PC-3 (cell line): Measurements from ENCODE around the gene MYO10. TPM values are rescaled to one million over a fixed set of nuclear protein-coding genes. Genes with fewer than 3 reads are reported as not detected.

Source experiments
- ATAC-seq: fragments of 200-7000 bp; cut with Tn5 transposase; 2 replicates; pipeline ENCODE4 v1.9.1; 2020; ENCODE audit warnings: mild to moderate bottlenecking, moderate library complexity
- BruUV-seq: library from RNA; stranded (reverse); fragments of 400-500 nt; replicated peaks from 2 replicates; lab custom pipeline; 2021; lab: Mats Ljungman, UMichigan
- CTCF ChIA-PET: fragments of 300-600 bp; sonication (Branson Sonifier 250); formaldehyde crosslinking; loops from one replicate; lab custom pipeline; 2022; ENCODE audit warnings: antibody characterized with exemption; lab: Charles Lee
- POLR2A ChIA-PET: fragments of 300-600 bp; sonication (Branson Sonifier 250); formaldehyde crosslinking; loops from one replicate; lab custom pipeline; 2022; ENCODE audit warnings: antibody characterized with exemption; ENCODE audit not compliant: unreplicated experiment; lab: Charles Lee
- DNase-seq: peaks from one replicate; pipeline ENCODE4 v3.0.0-alpha.2; 2015
- H2AFZ ChIP-seq: fragments of 300-600 bp; sonication (generic); 2 replicates; pipeline ENCODE4 v1.6.0; 2016; ENCODE audit warnings: antibody characterized with exemption, low read length
- H3F3A ChIP-seq: fragments of 300-600 bp; sonication (generic); one replicate; pipeline ENCODE4 v1.6.0; 2017; ENCODE audit warnings: antibody characterized with exemption, low read length, control low read depth, mild to moderate bottlenecking; ENCODE audit not compliant: unreplicated experiment
- H3K27ac ChIP-seq: fragments of 300-600 bp; sonication (generic); 2 replicates; pipeline ENCODE4 v1.5.1; 2016; ENCODE audit warnings: mild to moderate bottlenecking, low read length
- H3K27me3 ChIP-seq: fragments of 300-600 bp; sonication (generic); 2 replicates; pipeline ENCODE4 v1.6.1; 2016; ENCODE audit warnings: low read length, mixed read lengths
- H3K36me3 ChIP-seq: fragments of 300-600 bp; sonication (generic); 2 replicates; pipeline ENCODE4 v1.6.1; 2016; ENCODE audit warnings: low read depth, mixed run types, low read length, mixed read lengths
- H3K4me1 ChIP-seq: fragments of 300-600 bp; sonication (generic); 2 replicates; pipeline ENCODE4 v1.5.1; 2016; ENCODE audit warnings: low read length; ENCODE audit not compliant: insufficient read depth
- H3K4me2 ChIP-seq: fragments of 300-600 bp; sonication (generic); 2 replicates; pipeline ENCODE4 v1.6.0; 2016; ENCODE audit warnings: low read length
- H3K4me3 ChIP-seq: fragments of 300-600 bp; sonication (generic); 2 replicates; pipeline ENCODE4 v1.5.1; 2016; ENCODE audit warnings: mild to moderate bottlenecking, low read length, mixed read lengths
- H3K79me2 ChIP-seq: fragments of 300-600 bp; sonication (generic); 2 replicates; pipeline ENCODE4 v1.6.1; 2017; ENCODE audit warnings: low read length, mixed read lengths
- H3K9ac ChIP-seq: fragments of 300-600 bp; sonication (generic); 2 replicates; pipeline ENCODE4 v1.6.0; 2016; ENCODE audit warnings: mild to moderate bottlenecking, low read length
- H3K9me2 ChIP-seq: fragments of 300-600 bp; sonication (generic); replicated peaks from 2 replicates; pipeline ENCODE4 v1.6.1; 2016; ENCODE audit warnings: mixed run types, low read length, mixed read lengths
- H3K9me3 ChIP-seq: fragments of 300-600 bp; sonication (generic); 2 replicates; pipeline ENCODE4 v1.6.1; 2016; ENCODE audit warnings: low read length, mixed read lengths
- H4K20me1 ChIP-seq: fragments of 300-600 bp; sonication (generic); 2 replicates; pipeline ENCODE4 v1.6.1; 2016; ENCODE audit warnings: low read length, mixed read lengths
- EZH2 ChIP-seq: fragments of 300-600 bp; sonication (generic); IDR thresholded peaks from one replicate; pipeline ENCODE4 v1.6.1; 2017; ENCODE audit warnings: antibody characterized with exemption, mild to moderate bottlenecking, low read length; ENCODE audit not compliant: unreplicated experiment
- EZH2phosphoT487 ChIP-seq: fragments of 300-600 bp; sonication (generic); IDR thresholded peaks from 2 replicates; pipeline ENCODE4 v1.6.1; 2018; ENCODE audit warnings: mild to moderate bottlenecking, antibody characterized with exemption, low read length, borderline replicate concordance
- intact Hi-C: fragments of 100-400 bp; cut with micrococcal nuclease; formaldehyde crosslinking; loops from 2 replicates; pipeline ENCODE4 v1.9.0; 2023
- total RNA-seq: library from RNA; depleted of rRNA; stranded (reverse); fragments of >200 nt; gene quantifications from 2 replicates; pipeline ENCODE4 v1.2.3, GENCODE V29; 2014
- TF ChIP-seq, protein P1 (sequence below): fragments of 300-600 bp; sonication (generic); conservative IDR thresholded peaks from 2 replicates; pipeline ENCODE4 v1.5.1; 2017; ENCODE audit warnings: antibody characterized with exemption, low read depth, mild to moderate bottlenecking, low read length

MYO10 gene
- total RNA-seq, 1 experiment from 2014 or later: 52.3 TPM

DNA sequence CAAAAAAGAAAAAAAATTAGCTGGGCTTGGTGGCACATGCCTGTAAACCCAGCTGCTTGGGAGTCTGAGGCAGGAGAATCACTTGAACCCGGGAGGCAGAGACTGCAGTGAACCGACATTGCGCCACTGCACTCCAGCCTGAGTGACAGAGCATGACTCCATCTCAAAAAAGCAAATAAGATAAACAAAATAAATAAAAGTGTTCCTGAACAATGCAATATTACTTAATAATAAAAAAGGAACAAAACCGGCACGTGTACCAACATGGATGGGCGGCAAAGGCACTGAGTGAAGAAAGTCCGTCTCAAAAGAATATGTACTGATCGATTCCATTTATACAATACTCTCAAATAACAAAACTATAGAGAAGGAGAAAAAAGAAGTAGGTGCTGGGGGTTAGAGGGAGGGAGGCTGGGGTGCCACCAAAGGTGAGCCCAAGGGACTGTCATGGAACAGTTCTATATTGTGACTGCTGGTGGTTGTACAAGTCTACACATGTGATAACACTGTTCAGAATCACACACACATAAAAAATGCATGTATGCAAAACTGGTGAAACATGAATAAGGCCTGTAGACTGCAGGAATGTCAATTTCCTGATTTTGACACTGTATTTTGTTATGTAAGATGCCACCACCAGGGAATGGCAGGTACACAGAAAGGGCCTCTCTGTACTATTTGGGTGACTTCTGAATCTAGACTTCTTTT, 15.8 kb downstream of the MYO10 start:
- no TSS peak for BruUV-seq
- Histone ChIP-seq H3K4me1 (peaks cover 33% of the 10 kb centered on the region), H3K79me2 (peaks cover 97% of the 10 kb centered on the region), H3K36me3 (peaks cover 3% of the 10 kb centered on the region; the same call in 1 of the 2 replicates), H3K9me3 (no peaks in the 10 kb centered on the region), H3K27ac (no peak overlapping the region), H3K27me3 (no peaks in the 10 kb centered on the region), H3K4me2 (no peak overlapping the region), H3F3A (peaks cover 5% of the 10 kb centered on the region), H3K9me2 (no peaks in the 10 kb centered on the region), H2AFZ (no peak overlapping the region), H3K4me3 (no peak overlapping the region), H4K20me1 (peaks cover 43% of the 10 kb centered on the region), H3K9ac (no peak overlapping the region)
- TF ChIP-seq, protein P1, sequence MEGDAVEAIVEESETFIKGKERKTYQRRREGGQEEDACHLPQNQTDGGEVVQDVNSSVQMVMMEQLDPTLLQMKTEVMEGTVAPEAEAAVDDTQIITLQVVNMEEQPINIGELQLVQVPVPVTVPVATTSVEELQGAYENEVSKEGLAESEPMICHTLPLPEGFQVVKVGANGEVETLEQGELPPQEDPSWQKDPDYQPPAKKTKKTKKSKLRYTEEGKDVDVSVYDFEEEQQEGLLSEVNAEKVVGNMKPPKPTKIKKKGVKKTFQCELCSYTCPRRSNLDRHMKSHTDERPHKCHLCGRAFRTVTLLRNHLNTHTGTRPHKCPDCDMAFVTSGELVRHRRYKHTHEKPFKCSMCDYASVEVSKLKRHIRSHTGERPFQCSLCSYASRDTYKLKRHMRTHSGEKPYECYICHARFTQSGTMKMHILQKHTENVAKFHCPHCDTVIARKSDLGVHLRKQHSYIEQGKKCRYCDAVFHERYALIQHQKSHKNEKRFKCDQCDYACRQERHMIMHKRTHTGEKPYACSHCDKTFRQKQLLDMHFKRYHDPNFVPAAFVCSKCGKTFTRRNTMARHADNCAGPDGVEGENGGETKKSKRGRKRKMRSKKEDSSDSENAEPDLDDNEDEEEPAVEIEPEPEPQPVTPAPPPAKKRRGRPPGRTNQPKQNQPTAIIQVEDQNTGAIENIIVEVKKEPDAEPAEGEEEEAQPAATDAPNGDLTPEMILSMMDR: no peak
- no peak for TF ChIP-seq EZH2
- no peak for TF ChIP-seq EZH2phosphoT487
- ChIA-PET CTCF (no interaction called here), POLR2A (no interaction called here)
- intact Hi-C loops: no loop called here
- ATAC-seq (no peak), DNase-seq (no peak)

DNA sequence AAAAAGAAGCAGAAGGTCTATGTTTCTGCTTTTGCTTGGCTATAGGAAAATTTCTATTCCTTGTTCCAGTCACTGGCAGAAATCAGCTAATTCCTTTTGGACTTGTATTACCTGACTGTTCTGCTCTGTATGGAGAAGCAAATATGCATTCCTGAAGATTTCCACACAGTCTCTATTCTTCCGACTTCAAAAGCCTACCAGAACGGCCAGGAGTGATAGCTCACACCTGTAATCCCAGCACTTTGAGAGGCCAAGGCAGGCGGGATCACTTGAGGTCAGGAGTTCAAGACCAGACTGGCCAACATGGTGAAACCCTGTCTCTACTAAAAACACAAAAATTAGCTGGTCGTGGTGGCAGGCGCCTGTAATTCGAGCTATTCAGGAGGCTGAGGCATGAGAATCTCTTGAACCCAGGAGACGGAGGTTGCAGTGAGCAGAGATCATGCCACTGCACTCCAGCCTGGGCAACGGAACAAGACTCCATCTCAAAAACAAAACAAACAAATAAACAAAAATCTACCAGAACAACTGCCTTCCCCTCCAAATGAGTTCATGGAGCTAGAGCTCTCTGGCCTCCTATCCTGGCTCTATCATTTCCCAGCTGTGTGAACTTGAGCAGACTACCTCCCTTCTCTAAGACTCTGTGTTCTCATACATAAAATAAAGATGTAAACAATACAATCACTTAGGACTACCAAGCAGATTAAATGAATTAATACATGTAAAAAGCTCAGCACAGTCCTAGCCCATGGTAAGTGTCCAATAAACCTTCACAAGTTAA, 17.0 kb downstream of the MYO10 start:
- intact Hi-C loops: loop anchor here (5.0 kb wide), 1 partner anchor 62 kb away; no protein-coding TSS in a partner anchor
- H3K27me3 ChIP-seq: no peaks in the 10 kb centered on the region
- ChIA-PET CTCF (no interaction called here), POLR2A (no interaction called here)
- no peak overlapping the region for H3K9ac ChIP-seq
- BruUV-seq: no TSS peak
- no peak overlapping the region for H3K27ac ChIP-seq
- H3K4me1 ChIP-seq: peaks cover 39% of the 10 kb centered on the region
- ATAC-seq (no peak), DNase-seq (no peak)
- H3K79me2 ChIP-seq: peaks cover 97% of the 10 kb centered on the region
- peaks cover 5% of the 10 kb centered on the region for H3F3A ChIP-seq
- peaks cover 44% of the 10 kb centered on the region for H4K20me1 ChIP-seq
- no peaks in the 10 kb centered on the region for H3K9me2 ChIP-seq
- H3K9me3 ChIP-seq: no peaks in the 10 kb centered on the region
- H2AFZ ChIP-seq: no peak overlapping the region
- no peak overlapping the region for H3K4me3 ChIP-seq
- TF ChIP-seq EZH2 (no peak), EZH2phosphoT487 (no peak)
- TF ChIP-seq, protein P1: no peak
- peaks cover 6% of the 10 kb centered on the region for H3K36me3 ChIP-seq
- H3K4me2 ChIP-seq: no peak overlapping the region

DNA sequence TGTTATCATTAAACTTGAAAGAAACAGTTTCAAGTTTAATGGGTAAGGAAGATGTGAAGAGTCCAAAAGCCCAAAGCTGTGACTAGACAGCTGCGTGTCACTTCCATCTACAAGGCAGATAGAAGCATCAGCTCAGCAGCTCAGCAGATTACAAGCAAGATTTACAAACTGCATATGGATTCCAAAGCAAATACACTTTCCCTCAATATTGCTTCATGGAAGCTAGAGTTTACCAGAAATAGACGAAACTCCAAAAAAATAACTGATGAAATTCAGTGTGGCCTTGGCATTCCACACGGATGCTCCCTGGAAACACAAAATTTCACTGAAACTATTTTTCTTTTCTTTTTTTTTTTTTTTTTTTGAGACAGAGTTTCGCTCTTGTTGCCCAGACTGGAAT, 17.9 kb downstream of the MYO10 start:
- no peak overlapping the region for H3K9ac ChIP-seq
- DNase-seq (no peak), ATAC-seq (no peak)
- H3K4me1 ChIP-seq: peaks cover 48% of the 10 kb centered on the region
- peaks cover 6% of the 10 kb centered on the region for H3K36me3 ChIP-seq
- H3K79me2 ChIP-seq: peaks cover 97% of the 10 kb centered on the region
- TF ChIP-seq, protein P1: no peak
- no peak for TF ChIP-seq EZH2
- TF ChIP-seq EZH2phosphoT487: no peak
- no peaks in the 10 kb centered on the region for H3K9me2 ChIP-seq
- no TSS peak for BruUV-seq
- H3K4me3 ChIP-seq: no peak overlapping the region
- no peak overlapping the region for H3K4me2 ChIP-seq
- no peaks in the 10 kb centered on the region for H3K9me3 ChIP-seq
- CTCF ChIA-PET: no interaction called here
- no peak overlapping the region for H3K27ac ChIP-seq
- H4K20me1 ChIP-seq: peaks cover 48% of the 10 kb centered on the region
- POLR2A ChIA-PET: no interaction called here
- intact Hi-C loops: loop anchor here (5.0 kb wide), 1 partner anchor 61 kb away; no protein-coding TSS in a partner anchor
- no peak overlapping the region for H2AFZ ChIP-seq
- H3K27me3 ChIP-seq: no peaks in the 10 kb centered on the region
- H3F3A ChIP-seq: peaks cover 5% of the 10 kb centered on the region
